BJ (cell line): Measurements from ENCODE around the gene POC1A. TPM values are rescaled to one million over a fixed set of nuclear protein-coding genes. Genes with fewer than 3 reads are reported as not detected.
A peak's percentile ranks its signal among the peaks of the same experiment; 100 is the strongest.

ENCODE experiments used
- CTCF ChIA-PET: fragments of 350-600 bp; formaldehyde crosslinking; extraction: SDS; loops from one replicate; lab custom pipeline; 2021; ENCODE audit warnings: antibody characterized with exemption, inconsistent platforms; lab: Yijun Ruan, JAX
- POLR2A ChIA-PET: fragments of 300-600 bp; sonication (Branson Sonifier 250); formaldehyde crosslinking; extraction: SDS; loops from one replicate; lab custom pipeline; 2021; ENCODE audit warnings: antibody characterized with exemption; lab: Charles Lee
- DNase-seq: peaks from one replicate; pipeline ENCODE4 v3.0.0-alpha.2; 2011; ENCODE audit warnings: low read depth
- H3K27me3 ChIP-seq: 2 replicates; pipeline ENCODE4 v1.6.0; 2011; ENCODE audit warnings: low read length; ENCODE audit not compliant: control insufficient read depth, insufficient read depth
- H3K36me3 ChIP-seq: 2 replicates; pipeline ENCODE4 v1.5.1; 2011; ENCODE audit warnings: low read length; ENCODE audit not compliant: control insufficient read depth, insufficient read depth
- H3K4me3 ChIP-seq: 2 replicates; pipeline ENCODE4 v1.5.1; 2011; ENCODE audit warnings: low read depth, mild to moderate bottlenecking, control low read depth, low read length
- polyA plus RNA-seq: library from polyadenylated mRNA; depleted of rRNA; stranded (reverse); fragments of >200 nt; gene quantifications from 2 replicates; pipeline ENCODE4 v1.2.3, GENCODE V29; 2011
- TF ChIP-seq, protein P1 (sequence below): IDR thresholded peaks from 2 replicates; pipeline ENCODE4 v1.5.1; 2011; ENCODE audit warnings: low read depth, mild to moderate bottlenecking, control low read depth, inconsistent platforms, low read length, moderate library complexity; ENCODE audit not compliant: insufficient read depth

Gene POC1A
- polyA plus RNA-seq, 1 experiment, result 18.4 TPM

DNA sequence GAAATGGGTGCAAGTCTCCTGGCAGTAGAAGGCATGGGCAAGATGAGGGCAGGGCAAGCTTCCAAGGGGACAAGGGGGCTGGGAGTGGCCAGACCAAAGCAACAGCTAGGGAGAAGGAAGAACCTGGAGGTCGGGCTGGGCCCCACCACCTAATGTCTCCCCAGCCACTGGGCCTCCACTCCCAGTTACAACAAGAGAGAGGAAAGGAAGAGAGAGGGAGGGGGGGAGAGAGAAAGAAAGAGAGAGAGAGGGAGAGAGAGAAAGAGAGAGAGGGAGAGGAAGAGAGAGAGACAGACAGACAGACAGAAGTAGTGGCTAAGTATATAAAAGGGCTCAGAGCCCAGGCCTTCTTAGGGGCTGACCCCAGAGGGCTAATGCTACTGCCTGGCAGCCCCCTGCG is 104.7 kb downstream of the POC1A start:
- peaks cover 32% of the 10 kb centered on the region for H3K36me3 ChIP-seq
- ChIA-PET CTCF (interaction anchor here (1.5 to 12.6 kb wide), 3 partner anchors 45 to 106 kb away, joined by 4 to 120 read pairs (median 4); no protein-coding TSS in a partner anchor), POLR2A (no interaction called here)
- no peaks in the 10 kb centered on the region for H3K27me3 ChIP-seq
- DNase-seq, result no peak
- TF ChIP-seq, protein P1, sequence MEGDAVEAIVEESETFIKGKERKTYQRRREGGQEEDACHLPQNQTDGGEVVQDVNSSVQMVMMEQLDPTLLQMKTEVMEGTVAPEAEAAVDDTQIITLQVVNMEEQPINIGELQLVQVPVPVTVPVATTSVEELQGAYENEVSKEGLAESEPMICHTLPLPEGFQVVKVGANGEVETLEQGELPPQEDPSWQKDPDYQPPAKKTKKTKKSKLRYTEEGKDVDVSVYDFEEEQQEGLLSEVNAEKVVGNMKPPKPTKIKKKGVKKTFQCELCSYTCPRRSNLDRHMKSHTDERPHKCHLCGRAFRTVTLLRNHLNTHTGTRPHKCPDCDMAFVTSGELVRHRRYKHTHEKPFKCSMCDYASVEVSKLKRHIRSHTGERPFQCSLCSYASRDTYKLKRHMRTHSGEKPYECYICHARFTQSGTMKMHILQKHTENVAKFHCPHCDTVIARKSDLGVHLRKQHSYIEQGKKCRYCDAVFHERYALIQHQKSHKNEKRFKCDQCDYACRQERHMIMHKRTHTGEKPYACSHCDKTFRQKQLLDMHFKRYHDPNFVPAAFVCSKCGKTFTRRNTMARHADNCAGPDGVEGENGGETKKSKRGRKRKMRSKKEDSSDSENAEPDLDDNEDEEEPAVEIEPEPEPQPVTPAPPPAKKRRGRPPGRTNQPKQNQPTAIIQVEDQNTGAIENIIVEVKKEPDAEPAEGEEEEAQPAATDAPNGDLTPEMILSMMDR, result no peak
- no peak overlapping the region for H3K4me3 ChIP-seq

DNA sequence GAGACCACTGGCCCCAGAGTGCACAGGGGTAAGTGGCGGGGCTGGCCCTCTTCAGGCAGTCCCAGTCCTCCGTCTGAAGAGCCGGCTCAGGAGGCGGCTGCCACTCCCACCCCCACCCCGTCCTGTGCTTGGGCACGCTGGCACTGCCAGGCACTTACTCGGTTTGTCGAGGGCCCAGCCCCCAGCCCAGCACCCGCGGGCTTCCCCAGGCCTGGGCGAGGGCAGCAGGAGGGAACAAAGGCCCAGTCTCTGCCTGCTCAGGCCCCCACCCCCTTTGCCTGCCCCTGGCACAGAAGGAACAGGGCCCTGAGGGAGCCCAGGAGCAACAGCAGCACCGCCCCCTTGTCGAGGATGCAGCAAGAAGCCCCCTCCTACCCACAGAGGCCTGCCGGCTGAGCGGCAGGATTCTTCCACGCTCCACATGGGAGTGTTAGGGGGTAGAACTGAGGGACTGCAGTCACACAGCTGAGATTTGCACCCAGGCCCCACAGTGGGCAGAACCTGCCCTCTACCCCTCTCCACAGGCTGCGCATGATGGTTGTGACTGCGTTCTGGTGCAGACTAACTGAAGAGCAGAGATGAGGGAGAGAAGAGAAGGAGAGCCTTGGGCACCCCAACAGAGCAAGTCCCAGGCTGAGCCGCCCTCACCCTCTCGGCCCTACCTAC is 106.8 kb downstream of the POC1A start:
- TF ChIP-seq, protein P1, result no peak
- ChIA-PET POLR2A (interaction anchor here (1.0 kb wide), 1 partner anchor 9 kb away, joined by 5 read pairs; the partner anchor contains the start of gene DUSP7), CTCF (interaction anchor here (1.1 to 1.8 kb wide), 5 partner anchors 11 to 61 kb away, joined by 3 to 11 read pairs (median 5); no protein-coding TSS in a partner anchor)
- Histone ChIP-seq H3K27me3 (no peaks in the 10 kb centered on the region), H3K4me3 (no peak overlapping the region), H3K36me3 (peaks cover 23% of the 10 kb centered on the region)
- DNase-seq, result no peak

DNA sequence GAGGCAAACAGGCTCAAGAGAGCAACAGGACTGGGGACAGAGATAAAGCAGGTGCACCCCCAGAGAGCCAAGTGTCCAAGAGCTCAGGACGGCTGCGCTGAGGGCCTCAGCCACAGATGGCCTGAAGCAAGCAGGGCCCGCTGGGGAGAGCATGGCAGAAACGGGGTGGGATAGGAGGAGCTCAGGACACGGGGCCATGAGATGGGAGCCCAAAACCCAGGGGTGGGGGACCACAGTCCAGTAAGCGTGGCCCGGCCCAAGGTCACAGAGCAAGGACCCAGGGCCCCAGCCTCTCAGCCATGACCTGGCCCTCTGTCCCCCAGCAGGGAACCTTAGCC is 107.4 kb downstream of the POC1A start:
- peaks cover 21% of the 10 kb centered on the region for H3K36me3 ChIP-seq
- no peak for DNase-seq
- no peak overlapping the region for H3K4me3 ChIP-seq
- ChIA-PET CTCF (interaction anchor here (0.6 to 1.8 kb wide), 6 partner anchors 10 to 105 kb away, joined by 3 to 11 read pairs (median 5); partner anchors contain the start of gene RRP9), POLR2A (interaction anchor here (1.0 kb wide), 1 partner anchor 10 kb away, joined by 5 read pairs; the partner anchor contains the start of gene DUSP7)
- TF ChIP-seq, protein P1, result no peak
- no peaks in the 10 kb centered on the region for H3K27me3 ChIP-seq

DNA sequence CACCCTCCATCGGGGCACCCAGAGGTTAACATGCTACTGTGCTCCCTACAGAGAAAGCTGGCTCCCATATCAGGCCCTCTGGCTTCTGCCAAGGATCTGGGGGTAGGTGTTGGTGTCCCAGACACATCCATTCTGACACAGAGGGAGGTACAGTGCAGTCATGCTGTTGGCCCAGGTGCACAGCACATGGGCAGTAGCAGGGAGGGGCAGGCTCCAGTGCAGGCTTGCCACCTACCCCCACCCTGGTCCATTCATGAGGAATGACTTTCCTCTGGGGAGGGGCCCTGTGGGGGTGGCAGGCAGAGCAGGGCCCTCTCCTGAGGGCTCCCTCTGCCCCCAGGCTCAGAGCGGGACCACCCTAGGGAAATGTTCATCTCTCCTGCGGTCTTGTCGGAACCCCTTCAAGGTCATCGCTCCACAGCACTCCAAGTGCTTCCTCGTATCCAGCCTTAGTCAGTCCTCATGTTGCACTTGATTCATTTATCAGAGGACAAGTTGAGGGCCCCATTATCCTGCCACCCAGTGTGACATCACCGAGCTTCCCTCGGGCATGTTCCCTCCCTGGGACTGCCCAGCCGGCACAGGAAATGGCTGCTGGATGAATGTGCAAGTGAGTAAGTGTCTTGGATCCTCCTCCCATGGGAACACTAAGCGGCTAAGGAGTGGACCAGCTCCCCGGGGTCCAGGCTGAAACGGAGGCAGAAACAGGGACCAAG is 107.9 kb downstream of the POC1A start:
- H3K4me3 ChIP-seq, result no peak overlapping the region
- DNase-seq, result peak; percentile 95

More for the DNA sequence above, 107.9 kb downstream of the POC1A start:
- TF ChIP-seq, protein P1, result no peak
- H3K27me3 ChIP-seq, result no peaks in the 10 kb centered on the region
- ChIA-PET POLR2A (interaction anchor here (1.0 kb wide), 2 partner anchors 8 to 10 kb away, joined by 3 to 5 read pairs; partner anchors contain the start of gene DUSP7), CTCF (interaction anchor here (0.6 to 1.8 kb wide), 6 partner anchors 10 to 105 kb away, joined by 3 to 11 read pairs (median 5); partner anchors contain the start of gene RRP9)
- peaks cover 17% of the 10 kb centered on the region for H3K36me3 ChIP-seq
